CMK (cell line): Measurements from ENCODE around the gene MAP6.
"Not testable (repeated sequence)": the region's sequence is repeated elsewhere in the genome, so short reads cannot be mapped to it uniquely, and the experiment has no call there.

Experiments
- DNase-seq: peaks from one replicate; pipeline ENCODE4 v3.0.0-alpha.2; 2010; ENCODE audit warnings: low read depth

Gene MAP6

GRCh38 chr11:75668451-75669297 lies at the start of gene MAP6:
TSS of gene MAP6 (minus strand) at chr11:75669038. CDS start at chr11:75668369, 669 bp downstream.
- no peak for DNase-seq

GRCh38 chr11:75717608-75718418 lies 49.0 kb upstream of the MAP6 start, which contains the start of gene MOGAT2:
TSS of gene MOGAT2 (plus strand) at chr11:75717838. CDS start at chr11:75717889, 51 bp downstream.
- DNase-seq: no peak

- DNase-seq: no peak
Observed at GRCh38 chr11:75716659-75717058, 47.8 kb upstream of the MAP6 start.

DNA sequence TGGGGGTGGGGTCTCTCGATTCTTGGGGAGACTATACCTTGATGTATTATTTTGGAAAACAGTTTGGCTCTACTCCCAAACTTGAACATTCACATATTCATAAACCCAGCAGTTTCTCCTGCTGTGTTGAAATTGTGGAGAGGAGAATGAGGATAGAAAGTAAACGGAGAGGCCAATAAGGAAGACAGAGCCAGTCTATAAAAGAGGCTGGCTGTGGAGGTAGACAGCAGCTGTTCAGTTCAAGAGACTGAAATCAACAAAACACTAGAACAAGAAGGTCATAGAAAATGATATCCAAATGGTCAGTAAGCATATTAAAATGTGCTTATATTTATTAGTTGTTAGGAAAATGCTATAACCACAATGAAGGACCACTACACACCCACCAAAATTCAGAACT lies 46.9 kb upstream of the MAP6 start:
- no peak for DNase-seq

DNA sequence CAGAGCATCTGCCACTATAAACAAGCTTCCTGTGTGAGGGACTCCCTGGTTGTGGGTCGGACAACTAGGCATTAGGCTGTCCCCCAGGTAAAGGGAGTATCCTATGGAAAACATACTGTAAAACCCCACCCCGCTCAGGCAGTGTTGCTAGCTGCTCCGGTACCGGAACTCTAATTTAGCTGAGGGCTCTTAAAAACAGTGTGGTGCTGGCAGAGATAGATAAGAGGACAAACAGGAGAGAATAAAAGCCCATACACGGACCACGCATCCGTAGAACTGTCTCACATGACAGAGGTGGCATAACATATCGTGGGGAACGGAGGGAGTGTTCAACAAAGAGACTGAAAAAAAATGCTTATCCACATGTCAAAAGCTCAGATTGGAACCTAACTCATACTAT lies 45.4 kb upstream of the MAP6 start:
- peak; percentile 86 for DNase-seq

GRCh38 chr11:75706260-75706729 lies 37.5 kb upstream of the MAP6 start:
- peak; percentile 77 for DNase-seq

DNA sequence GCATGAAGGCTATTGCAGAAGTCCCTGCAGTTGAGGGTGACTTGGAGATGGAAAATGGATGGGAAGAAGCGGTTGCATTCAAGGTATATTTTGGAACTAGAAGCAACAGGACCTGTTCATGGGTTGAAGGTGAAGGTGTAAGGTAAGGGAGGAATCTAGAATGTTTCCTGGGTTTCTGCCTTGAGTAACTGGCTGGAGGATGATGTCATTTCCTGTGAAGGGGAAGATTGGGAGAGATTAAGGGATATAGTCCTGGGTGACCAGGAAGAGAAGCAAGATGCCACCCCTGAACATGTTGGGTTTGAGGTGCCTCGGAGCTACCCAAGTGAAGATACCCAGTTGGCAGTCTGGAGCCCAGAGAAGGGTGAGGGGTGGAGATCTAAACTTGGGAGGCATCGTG lies 36.7 kb upstream of the MAP6 start:
- DNase-seq: no peak

DNA sequence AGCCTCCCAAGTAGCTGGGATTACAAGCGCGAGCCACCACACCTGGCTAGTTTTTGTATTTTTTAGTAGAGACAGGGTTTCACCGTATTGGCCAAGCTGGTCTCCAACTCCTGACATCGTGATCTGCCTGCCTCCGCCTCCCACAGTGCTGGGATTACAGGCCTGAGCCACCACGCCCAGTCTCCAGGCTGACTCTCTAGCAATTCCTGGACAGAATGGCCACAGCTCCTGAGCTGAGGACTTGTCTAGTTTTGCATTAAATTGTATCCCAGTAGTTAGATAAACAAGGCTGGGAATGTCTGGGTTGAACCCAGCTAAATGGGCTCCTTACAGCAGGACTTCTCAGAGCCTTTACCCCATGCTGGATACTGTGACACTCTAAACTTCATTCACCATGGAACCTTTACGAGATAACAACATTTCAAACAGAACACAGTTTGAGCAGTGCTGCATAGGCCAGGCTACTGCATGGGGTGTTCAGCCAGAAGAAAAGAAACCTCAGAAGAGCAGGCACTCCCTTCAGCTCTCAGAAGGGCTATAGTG lies 34.9 kb upstream of the MAP6 start:
- DNase-seq: no peak

DNA sequence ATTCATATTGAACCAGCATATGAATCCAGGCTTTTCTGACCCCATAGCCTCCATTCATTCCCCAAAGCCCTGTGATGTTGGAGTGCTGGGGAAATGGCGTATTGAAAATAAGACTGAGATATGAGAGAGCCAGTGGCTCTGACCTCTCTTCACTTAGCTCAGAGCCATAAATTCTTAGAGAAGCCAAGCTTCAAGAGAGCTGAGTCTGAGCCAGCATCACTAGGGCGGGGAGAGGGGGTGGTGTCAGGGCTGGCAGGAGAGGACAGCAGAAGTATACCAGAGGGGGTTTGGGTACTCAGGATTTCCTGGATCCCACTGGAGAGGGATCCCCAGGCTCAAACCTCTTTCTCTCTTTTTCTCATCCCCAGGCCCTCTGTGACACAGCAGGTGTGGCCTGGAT lies 32.1 kb upstream of the MAP6 start:
- no peak for DNase-seq

- DNase-seq: no peak
Observed at GRCh38 chr11:75697906-75698581, 29.2 kb upstream of the MAP6 start.

DNA sequence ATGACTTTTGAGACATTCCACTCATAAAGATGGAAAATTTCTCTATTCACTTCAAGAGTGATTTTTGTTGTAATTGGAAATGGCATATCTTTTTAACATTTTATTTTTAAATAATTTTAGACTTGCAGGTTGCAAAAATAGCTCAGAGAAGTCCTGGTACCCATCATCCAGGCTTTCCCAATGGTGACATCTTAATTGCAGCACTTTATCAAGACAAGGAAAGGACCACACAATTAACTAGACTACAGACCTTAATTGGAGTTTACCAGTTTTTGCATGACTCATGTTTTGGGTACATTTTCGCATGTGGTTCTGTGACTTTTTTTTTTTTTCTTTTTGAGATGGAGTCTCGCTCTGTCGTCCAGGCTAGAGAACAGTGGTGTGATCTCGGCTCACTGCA lies 23.0 kb upstream of the MAP6 start:
- DNase-seq: no peak

GRCh38 chr11:75689863-75690609 lies 21.2 kb upstream of the MAP6 start:
- DNase-seq: no peak

GRCh38 chr11:75683856-75684255 lies 15.0 kb upstream of the MAP6 start:
- DNase-seq: not testable (repeated sequence)

- no peak for DNase-seq
Observed at GRCh38 chr11:75679566-75679965, 10.7 kb upstream of the MAP6 start.

GRCh38 chr11:75678620-75679259 lies 9.9 kb upstream of the MAP6 start:
- DNase-seq: no peak

DNA sequence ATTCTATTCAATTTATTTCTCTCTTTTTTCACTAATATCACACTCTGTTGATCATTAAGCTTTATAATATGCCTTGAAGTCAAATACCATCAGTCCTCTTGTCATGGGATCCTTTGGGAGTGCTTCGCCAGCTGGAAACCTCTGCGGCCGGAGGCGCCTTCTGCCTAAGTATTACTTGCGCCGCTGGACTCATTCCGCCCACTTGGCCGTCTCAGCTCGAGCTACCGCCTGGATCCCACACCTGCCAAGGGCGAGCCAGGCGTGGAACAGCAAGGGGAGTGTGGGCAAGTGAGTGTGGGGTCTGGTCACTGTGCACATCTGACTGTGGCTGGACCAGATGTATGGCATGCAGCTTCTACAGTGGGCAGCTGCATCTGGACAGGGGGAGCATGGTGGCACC lies 9.1 kb upstream of the MAP6 start:
- DNase-seq: no peak

- DNase-seq: no peak
Observed at GRCh38 chr11:75677275-75677674, 8.4 kb upstream of the MAP6 start.

DNA sequence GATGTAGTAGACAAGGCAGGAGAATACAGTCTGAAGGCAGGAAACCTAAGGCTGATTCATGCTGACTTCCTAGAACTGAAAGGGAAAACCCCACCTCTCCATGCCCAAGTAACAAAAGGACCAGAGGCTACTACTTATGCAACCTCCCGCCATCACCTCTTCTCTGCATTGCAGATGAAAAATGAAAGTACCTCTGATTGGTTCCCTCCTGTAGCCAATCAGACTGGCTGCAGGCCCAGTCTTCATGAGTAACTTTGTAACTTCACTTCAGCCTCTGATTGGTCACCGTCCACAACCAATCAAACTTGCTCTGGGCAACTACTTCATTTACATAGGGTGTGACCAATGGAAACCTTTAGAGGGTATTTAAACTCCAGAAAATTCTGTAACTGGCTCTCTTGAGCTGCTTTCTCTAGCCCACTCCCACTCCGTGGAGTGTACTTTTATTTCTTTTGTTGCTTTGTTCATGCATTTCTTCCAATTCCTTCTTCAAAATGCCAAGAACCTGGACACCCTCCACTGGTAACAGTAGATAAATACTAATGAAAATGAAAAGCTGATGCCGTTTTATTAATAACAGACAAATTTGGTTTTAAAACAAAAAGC lies 5.2 kb upstream of the MAP6 start:
- DNase-seq: no peak

GRCh38 chr11:75667831-75668450 lies 897 bp downstream of the MAP6 start:
- no peak for DNase-seq

DNA sequence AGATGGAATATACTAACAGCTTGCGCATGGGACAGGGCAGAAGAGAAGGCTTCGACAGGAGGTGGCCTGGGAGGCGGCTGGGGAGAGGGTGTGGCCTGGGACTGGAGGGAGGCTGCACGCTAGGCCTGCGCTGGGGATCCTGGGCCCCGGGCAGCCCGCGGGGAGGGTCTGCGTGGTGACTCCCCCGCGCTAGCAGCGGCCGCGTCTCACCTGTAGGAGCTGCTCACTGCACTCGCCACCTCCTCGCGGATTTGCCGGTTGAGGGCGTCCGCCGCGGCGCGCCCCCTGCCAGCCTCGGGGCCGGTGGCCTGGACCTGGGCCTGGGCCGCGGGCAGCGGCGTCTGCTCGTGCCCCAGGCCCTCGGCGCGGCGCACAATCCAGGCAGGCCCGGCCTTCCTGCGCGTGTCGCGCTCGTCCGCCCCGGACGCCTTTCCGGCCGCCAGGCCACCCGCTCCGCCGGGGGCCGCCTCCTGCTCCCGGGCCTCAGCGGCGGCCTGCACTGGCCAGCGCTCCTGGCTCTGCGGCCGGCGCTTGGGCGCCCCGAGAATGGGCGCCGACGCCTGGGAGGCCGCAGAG lies 1.5 kb downstream of the MAP6 start:
- DNase-seq: no peak
